Fibroblast of villous mesenchyme (primary cell): ENCODE measurements around the gene KAZALD1. TPM values are rescaled to one million over a fixed set of nuclear protein-coding genes. Genes with fewer than 3 reads are reported as not detected.

ENCODE experiments used
- DNase-seq: peaks from one replicate; pipeline ENCODE4 v3.0.0-alpha.2; 2010; ENCODE audit warnings: low read depth
- H3K4me3 ChIP-seq: 2 replicates; pipeline ENCODE4 v1.5.1; 2011; ENCODE audit warnings: low read depth, mild to moderate bottlenecking, low read length
- total RNA-seq: library from RNA; depleted of rRNA; stranded (reverse); fragments of >200 nt; gene quantifications from 2 replicates; pipeline ENCODE4 v1.2.3, GENCODE V29; 2012
- TF ChIP-seq, protein P1 (sequence below): IDR thresholded peaks from 2 replicates; pipeline ENCODE4 v1.5.1; 2012; ENCODE audit warnings: low read depth, mild to moderate bottlenecking, low read length; ENCODE audit not compliant: insufficient read depth

The KAZALD1 gene
- total RNA-seq, 1 donor = 9.1 TPM

DNA sequence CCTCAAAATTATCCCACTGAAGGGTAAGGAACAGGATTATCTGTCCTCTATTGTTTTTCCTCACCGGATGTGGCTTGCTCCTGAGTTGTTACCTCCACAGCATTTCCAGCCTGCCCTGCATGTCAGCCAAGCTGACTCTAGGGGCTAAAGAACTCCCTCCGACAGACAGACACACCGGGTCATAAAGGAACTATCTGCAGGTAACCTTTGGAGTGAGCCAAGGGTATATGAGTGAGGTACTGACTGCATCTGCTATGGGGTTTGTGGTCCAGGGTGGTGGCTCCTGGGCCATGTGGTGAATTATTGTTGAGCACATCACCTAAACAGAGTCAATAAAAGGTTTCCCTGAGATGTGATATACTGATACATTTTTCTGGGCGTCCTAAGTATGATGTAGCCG is 6.9 kb upstream of the KAZALD1 start:
- TF ChIP-seq, protein P1, sequence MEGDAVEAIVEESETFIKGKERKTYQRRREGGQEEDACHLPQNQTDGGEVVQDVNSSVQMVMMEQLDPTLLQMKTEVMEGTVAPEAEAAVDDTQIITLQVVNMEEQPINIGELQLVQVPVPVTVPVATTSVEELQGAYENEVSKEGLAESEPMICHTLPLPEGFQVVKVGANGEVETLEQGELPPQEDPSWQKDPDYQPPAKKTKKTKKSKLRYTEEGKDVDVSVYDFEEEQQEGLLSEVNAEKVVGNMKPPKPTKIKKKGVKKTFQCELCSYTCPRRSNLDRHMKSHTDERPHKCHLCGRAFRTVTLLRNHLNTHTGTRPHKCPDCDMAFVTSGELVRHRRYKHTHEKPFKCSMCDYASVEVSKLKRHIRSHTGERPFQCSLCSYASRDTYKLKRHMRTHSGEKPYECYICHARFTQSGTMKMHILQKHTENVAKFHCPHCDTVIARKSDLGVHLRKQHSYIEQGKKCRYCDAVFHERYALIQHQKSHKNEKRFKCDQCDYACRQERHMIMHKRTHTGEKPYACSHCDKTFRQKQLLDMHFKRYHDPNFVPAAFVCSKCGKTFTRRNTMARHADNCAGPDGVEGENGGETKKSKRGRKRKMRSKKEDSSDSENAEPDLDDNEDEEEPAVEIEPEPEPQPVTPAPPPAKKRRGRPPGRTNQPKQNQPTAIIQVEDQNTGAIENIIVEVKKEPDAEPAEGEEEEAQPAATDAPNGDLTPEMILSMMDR = no peak
- no peak overlapping the region for H3K4me3 ChIP-seq
- no peak for DNase-seq

DNA sequence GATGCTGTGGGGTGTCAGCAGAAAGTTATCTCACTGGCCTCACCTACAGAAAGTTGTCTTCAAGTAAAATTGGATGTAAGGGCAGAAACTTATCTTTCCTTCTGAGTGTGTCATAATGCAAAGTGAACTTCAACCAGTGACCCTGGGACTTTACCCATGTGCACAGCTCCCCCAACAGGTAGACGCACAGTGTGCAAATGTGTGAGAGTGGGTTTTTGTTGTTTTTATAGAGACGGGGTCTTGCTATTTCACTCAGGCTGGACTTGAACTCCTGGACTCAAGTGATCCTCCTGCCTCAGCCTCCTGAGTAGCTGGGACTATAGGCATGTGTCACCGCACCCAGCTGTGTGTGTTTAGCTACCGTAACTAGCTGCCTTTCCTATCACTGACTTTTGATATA is 6.4 kb upstream of the KAZALD1 start:
- no peak overlapping the region for H3K4me3 ChIP-seq
- TF ChIP-seq, protein P1 = no peak
- no peak for DNase-seq

DNA sequence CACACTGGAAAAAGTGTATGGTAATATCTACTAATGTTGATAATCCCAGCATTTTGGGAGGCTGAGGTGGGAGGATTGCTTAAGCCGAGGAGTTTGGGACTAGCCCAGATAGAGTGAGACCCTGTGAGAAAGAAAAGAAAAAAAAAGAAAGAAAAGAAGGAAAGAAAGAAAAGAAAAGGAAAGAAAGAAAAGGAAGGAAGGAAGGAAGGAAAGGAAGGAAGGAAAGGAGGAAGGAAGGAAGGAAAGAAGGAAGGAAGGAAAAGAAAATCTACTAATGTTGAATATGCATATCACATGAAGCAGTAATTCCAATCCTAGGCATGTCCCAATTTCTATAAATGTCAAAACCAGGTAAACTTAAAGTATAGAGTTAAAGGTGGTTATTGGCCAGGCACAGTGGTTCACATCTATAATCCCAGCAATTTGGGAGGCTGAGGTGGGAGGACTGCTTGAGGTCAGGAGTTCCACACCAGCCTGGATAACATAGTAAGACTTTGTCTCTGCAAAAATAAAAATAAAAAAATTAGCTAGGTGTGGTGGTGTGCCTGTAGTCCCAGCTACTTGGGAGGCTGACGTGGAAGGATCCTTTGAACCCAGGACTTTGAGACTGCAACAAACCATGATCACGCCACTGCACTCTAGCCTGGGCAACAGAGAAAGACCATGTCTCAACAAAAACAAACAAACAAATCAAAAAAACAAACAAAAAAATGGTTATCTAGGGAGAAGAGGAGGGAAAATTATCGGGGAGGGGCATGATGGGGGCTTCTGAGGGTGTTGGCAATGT is 5.2 kb upstream of the KAZALD1 start:
- TF ChIP-seq, protein P1 = no peak
- DNase-seq = no peak

DNA sequence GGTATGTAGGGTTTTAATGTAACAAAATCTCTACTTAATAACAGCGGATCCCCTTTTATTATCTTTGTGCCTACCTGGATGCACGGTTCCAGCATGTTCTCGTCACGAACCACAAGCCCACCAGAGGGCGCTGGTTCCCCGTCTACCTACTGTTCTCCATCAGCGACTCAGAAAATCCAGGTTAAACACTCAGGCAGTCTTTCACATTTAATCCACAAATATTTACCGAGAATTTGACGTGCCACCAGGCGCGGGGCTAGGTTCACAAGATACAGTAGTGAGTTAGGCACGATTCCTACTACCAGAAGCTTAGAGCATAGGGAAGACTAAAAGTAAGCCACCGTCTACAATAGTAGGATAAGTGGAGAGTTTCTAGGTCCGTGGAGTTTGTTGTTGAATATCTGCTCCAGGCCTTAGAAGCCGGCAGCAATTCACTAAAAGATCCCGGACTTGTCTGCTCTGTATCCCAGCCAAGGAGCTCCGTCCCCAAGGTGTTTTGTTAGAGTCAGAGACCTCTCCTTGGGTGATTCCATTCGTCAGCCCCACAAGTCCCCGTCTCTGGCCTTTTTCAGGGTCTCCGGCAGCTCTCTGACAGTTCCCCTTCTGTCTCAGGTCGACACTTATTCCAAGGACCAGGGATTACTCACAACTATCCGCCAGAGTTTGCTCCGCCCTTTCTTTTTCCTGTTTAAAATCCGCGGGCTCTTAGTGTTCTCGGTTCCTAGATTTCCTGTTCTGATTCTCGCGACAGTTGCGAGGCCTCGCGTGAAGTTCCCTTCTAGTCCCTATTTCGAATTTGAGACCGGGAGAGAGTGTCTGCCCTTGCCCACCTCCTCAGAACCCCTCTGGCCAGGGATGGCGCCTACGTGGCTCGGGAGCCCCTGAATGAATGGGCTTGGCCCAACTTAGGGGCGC is 1.5 kb upstream of the KAZALD1 start:
- DNase-seq = peak; percentile 96
- TF ChIP-seq, protein P1 = peak; percentile 85
- H3K4me3 ChIP-seq = peak overlapping the region; percentile 100

More for the DNA sequence above, 5.2 kb upstream of the KAZALD1 start:
- no peak overlapping the region for H3K4me3 ChIP-seq

DNA sequence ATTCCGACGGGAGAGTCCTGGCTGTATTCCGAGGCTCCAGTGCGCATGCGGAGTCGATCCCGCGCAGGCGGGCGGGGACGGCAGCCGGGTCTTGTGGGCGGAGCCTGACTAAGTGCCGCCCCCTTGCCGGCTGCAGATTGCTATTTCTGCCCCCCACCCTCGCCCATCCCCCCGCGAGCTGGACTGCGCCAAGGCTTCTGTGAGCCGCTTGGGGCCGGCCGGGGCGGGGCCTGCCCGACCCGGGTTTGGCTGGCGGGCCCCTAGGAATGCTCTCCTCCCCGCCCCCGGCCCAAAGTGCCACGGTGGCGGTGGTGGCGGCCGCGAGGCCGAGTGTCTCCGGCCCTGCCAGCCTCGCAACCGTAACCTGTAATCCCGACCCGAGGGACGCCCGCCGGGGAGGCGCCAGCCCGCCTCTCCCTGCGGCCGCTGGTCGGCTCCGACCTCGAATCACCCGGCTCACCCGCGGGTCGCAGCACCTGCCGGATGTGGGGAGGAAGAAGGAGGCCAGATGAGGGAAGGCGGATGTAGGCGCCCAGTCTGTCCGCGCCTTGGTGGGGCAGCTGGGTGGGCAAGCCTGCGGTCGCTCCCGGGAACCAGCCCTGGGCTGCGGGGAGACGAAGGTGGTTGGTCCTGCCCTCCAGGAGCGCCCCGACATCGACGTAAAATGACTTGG is 702 bp upstream of the KAZALD1 start:
- H3K4me3 ChIP-seq = peak overlapping the region; percentile 100
- DNase-seq = peak; percentile 96
- TF ChIP-seq, protein P1 = peak; percentile 5

DNA sequence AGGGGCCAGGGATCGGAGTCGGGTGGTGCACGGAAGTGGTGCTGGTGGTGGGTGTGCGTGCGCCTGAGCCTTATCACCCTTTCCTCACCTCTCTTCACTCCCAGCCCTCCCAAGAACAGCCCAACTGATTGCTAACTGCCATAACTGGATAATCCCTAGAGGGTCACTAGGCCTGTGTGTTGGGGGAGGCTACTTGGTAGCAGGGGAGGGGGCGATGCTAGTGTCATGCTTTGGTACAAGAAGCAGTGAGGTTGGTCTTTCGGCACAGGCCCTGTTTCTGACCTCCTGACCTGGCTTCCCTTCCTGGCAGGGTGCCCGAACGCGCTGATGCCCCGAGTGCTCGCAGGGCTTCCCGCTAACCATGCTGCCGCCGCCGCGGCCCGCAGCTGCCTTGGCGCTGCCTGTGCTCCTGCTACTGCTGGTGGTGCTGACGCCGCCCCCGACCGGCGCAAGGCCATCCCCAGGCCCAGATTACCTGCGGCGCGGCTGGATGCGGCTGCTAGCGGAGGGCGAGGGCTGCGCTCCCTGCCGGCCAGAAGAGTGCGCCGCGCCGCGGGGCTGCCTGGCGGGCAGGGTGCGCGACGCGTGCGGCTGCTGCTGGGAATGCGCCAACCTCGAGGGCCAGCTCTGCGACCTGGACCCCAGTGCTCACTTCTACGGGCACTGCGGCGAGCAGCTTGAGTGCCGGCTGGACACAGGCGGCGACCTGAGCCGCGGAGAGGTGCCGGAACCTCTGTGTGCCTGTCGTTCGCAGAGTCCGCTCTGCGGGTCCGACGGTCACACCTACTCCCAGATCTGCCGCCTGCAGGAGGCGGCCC is 652 bp downstream of the KAZALD1 start:
- peak; percentile 58 for DNase-seq
- TF ChIP-seq, protein P1 = peak; percentile 61
- H3K4me3 ChIP-seq = peak overlapping the region; percentile 100
